Endothelial cell of umbilical vein (primary cell): ENCODE data around the gene SCGN. TPM values are rescaled to one million over a fixed set of nuclear protein-coding genes. Genes with fewer than 3 reads are reported as not detected.

Experiments
- BruUV-seq: library from RNA; stranded (reverse); fragments of 400-500 nt; replicated peaks from 2 replicates; lab custom pipeline; 2021; lab: Mats Ljungman, UMichigan
- CTCF ChIA-PET: fragments of 300-600, 350-600 bp; sonication (Branson Sonifier 250); formaldehyde crosslinking; loops from one replicate; lab custom pipeline; 2021; ENCODE audit warnings: antibody characterized with exemption, inconsistent platforms; lab: Charles Lee
- POLR2A ChIA-PET: fragments of 300-600, 350-600 bp; sonication (Branson Sonifier 250); formaldehyde crosslinking; loops from one replicate; lab custom pipeline; 2021; ENCODE audit warnings: antibody characterized with exemption, inconsistent platforms; lab: Charles Lee
- DNase-seq: peaks from one replicate; pipeline ENCODE4 v3.0.0-alpha.2; 2011; ENCODE audit warnings: low read depth, low spot score
- FAIRE-seq: peaks from 2 replicates; lab custom pipeline; 2011; peaks lifted over from hg19 to GRCh38; lab: Jason Lieb, UNC
- H2AFZ ChIP-seq: 2 replicates; pipeline ENCODE4 v1.6.0; 2012; ENCODE audit warnings: low read depth, low read length, control low read depth, inconsistent platforms
- H3K27ac ChIP-seq: 2 replicates; pipeline ENCODE4 v1.5.1; 2011; ENCODE audit warnings: low read depth, mild to moderate bottlenecking, control low read depth, low read length, moderate library complexity; ENCODE audit not compliant: insufficient read depth
- H3K27me3 ChIP-seq, 2 experiments: 2 replicates each; pipeline versions ENCODE4 v1.6.0 to v1.6.1; 2011; ENCODE audit warnings: low read length in 2 of 2, mixed read lengths in 1 of 2; ENCODE audit not compliant: control insufficient read depth in 2 of 2, insufficient read depth in 2 of 2
- H3K36me3 ChIP-seq, 2 experiments: 2 replicates in 1 of 2; 3 replicates in 1 of 2; pipeline ENCODE4 v1.5.1; 2011; ENCODE audit warnings: low read length in 2 of 2, mild to moderate bottlenecking in 1 of 2, moderate library complexity in 1 of 2; ENCODE audit not compliant: control insufficient read depth in 2 of 2, insufficient read depth in 2 of 2; ENCODE audit errors: extremely low read depth in 1 of 2
- H3K4me1 ChIP-seq: 3 replicates; pipeline ENCODE4 v1.5.1; 2011; ENCODE audit warnings: mild to moderate bottlenecking, low read length; ENCODE audit not compliant: control insufficient read depth, insufficient read depth; ENCODE audit errors: extremely low read depth
- H3K4me2 ChIP-seq: 2 replicates; pipeline ENCODE4 v1.6.1; 2011; ENCODE audit warnings: low read length, control low read depth, mixed read lengths; ENCODE audit not compliant: insufficient read depth
- H3K4me3 ChIP-seq, 3 experiments: fragments of 200-600 bp in 1 of 3; sonication (generic), shearing (Covaris generic) in 1 of 3; replicated peaks in 1 of 3; 2 replicates each; pipeline ENCODE4 v1.5.1; 2011 to 2016; ENCODE audit warnings: control low read depth in 3 of 3, low read length in 3 of 3, mild to moderate bottlenecking in 2 of 3, inconsistent platforms in 1 of 3, low read depth in 1 of 3, moderate library complexity in 1 of 3; ENCODE audit not compliant: insufficient read depth in 1 of 3
- H3K79me2 ChIP-seq: 2 replicates; pipeline ENCODE4 v1.6.0; 2012; ENCODE audit warnings: low read length, inconsistent platforms; ENCODE audit not compliant: control insufficient read depth, insufficient read depth
- H3K9ac ChIP-seq: replicated peaks from 2 replicates; pipeline ENCODE3; 2011; ENCODE audit warnings: low read length, control low read depth; ENCODE audit not compliant: insufficient read depth; ENCODE audit errors: extremely low read depth
- H3K9me1 ChIP-seq: replicated peaks from 3 replicates; pipeline ENCODE4 v1.6.0; 2011; ENCODE audit warnings: mild to moderate bottlenecking, low read length; ENCODE audit not compliant: control insufficient read depth, insufficient read depth; ENCODE audit errors: extremely low read depth
- H3K9me3 ChIP-seq: replicated peaks from 2 replicates; pipeline ENCODE4 v1.5.1; 2012; ENCODE audit warnings: low read length, inconsistent platforms; ENCODE audit not compliant: control insufficient read depth, insufficient read depth
- H4K20me1 ChIP-seq: replicated peaks from 2 replicates; pipeline ENCODE3; 2011; ENCODE audit warnings: mild to moderate bottlenecking, low read length; ENCODE audit not compliant: control insufficient read depth, insufficient read depth; ENCODE audit errors: extremely low read depth
- FOS ChIP-seq: IDR thresholded peaks from 2 replicates; pipeline ENCODE4 v1.6.1; 2011; ENCODE audit warnings: mild to moderate bottlenecking, low read length, moderate library complexity, borderline replicate concordance; ENCODE audit not compliant: insufficient read depth
- GATA2 ChIP-seq: IDR thresholded peaks from 2 replicates; pipeline ENCODE4 v1.7.0; 2011; ENCODE audit warnings: low read depth, mild to moderate bottlenecking, moderate library complexity, mixed read lengths, low read length; ENCODE audit not compliant: insufficient read length, insufficient read depth
- JUN ChIP-seq: IDR thresholded peaks from 2 replicates; pipeline ENCODE4 v1.6.1; 2011; ENCODE audit warnings: borderline replicate concordance, low read depth; ENCODE audit not compliant: insufficient read length, insufficient read depth
- MAX ChIP-seq: IDR thresholded peaks from 2 replicates; pipeline ENCODE4 v1.6.1; 2011; ENCODE audit not compliant: insufficient read depth, insufficient read length
- MYC ChIP-seq: IDR thresholded peaks from one replicate; pipeline ENCODE4 v1.6.1; 2011; ENCODE audit warnings: mild to moderate bottlenecking, low read depth, low read length
- POLR2A ChIP-seq: IDR thresholded peaks from 2 replicates; pipeline ENCODE4 v1.6.1; 2012; ENCODE audit warnings: low read depth, mild to moderate bottlenecking, control low read depth, low read length
- POLR2AphosphoS5 ChIP-seq: IDR thresholded peaks from 2 replicates; pipeline ENCODE4 v1.6.1; 2012; ENCODE audit warnings: low read depth, mild to moderate bottlenecking, control low read depth, low read length, moderate library complexity; ENCODE audit not compliant: insufficient read depth
- dilution Hi-C: fragments of 300-500 bp; cut with MboI; formaldehyde crosslinking; loops from one replicate; pipeline ENCODE4 v1.15.0; 2019; ENCODE audit warnings: low sequenced_read_pairs; ENCODE audit not compliant: extremely low pct_ligation_motif_present
- intact Hi-C: fragments of 100-400 bp; cut with micrococcal nuclease; formaldehyde crosslinking; loops from one replicate; pipeline ENCODE4 v1.10.0; 2022
- polyA plus RNA-seq, 4 experiments: library from polyadenylated mRNA; depleted of rRNA in 3 of 4; stranded (reverse) in 3 of 4; unstranded in 1 of 4; fragments of >200 nt; gene quantifications; 2 replicates each; pipeline versions ENCODE4 v1.2.1 to v1.2.3, GENCODE V29; 2011 to 2012; ENCODE audit warnings: missing spikeins in 1 of 4
- total RNA-seq: library from RNA; stranded (reverse); gene quantifications from 2 replicates; pipeline ENCODE4 v1.2.3, GENCODE V29; 2021
- TF ChIP-seq, protein P1 (sequence below), 2 donors: IDR thresholded peaks; 1 replicate in 1 of 2; 2 replicates in 1 of 2; pipeline ENCODE4 v1.5.1; 2011; ENCODE audit warnings: low read length in 2 of 2, mild to moderate bottlenecking in 2 of 2, moderate library complexity in 2 of 2, control low read depth in 1 of 2, inconsistent platforms in 1 of 2, low read depth in 1 of 2; ENCODE audit not compliant: insufficient read depth in 1 of 2; ENCODE audit errors: extremely low read depth in 1 of 2

The SCGN gene
- total and polyA plus RNA-seq, 2 donors (not counting 3 experiments of a cell fraction or from before 2014, with no cell fraction given), result not detected

GRCh38 chr6:25713824-25714223 lies 61.8 kb downstream of the SCGN start:
- H3K9me1 ChIP-seq, result no peaks in the 10 kb centered on the region
- H3K4me1 ChIP-seq, result peaks cover 23% of the 10 kb centered on the region
- H3K9me3 ChIP-seq, result no peaks in the 10 kb centered on the region
- TF ChIP-seq MYC (no peak), POLR2AphosphoS5 (no peak), GATA2 (no peak), FOS (no peak), JUN (no peak), POLR2A (no peak), MAX (no peak)
- TF ChIP-seq, protein P1, sequence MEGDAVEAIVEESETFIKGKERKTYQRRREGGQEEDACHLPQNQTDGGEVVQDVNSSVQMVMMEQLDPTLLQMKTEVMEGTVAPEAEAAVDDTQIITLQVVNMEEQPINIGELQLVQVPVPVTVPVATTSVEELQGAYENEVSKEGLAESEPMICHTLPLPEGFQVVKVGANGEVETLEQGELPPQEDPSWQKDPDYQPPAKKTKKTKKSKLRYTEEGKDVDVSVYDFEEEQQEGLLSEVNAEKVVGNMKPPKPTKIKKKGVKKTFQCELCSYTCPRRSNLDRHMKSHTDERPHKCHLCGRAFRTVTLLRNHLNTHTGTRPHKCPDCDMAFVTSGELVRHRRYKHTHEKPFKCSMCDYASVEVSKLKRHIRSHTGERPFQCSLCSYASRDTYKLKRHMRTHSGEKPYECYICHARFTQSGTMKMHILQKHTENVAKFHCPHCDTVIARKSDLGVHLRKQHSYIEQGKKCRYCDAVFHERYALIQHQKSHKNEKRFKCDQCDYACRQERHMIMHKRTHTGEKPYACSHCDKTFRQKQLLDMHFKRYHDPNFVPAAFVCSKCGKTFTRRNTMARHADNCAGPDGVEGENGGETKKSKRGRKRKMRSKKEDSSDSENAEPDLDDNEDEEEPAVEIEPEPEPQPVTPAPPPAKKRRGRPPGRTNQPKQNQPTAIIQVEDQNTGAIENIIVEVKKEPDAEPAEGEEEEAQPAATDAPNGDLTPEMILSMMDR (IDR thresholded peaks at IDR 0.05; ENCODE audit: extremely low read depth in 1 of 2, insufficient read depth in 1 of 2, low read depth in 1 of 2, low read length in 2 of 2), result no peak
- peak overlapping the region; percentile 54 for H3K27ac ChIP-seq
- dilution Hi-C loops (no loop called here), intact Hi-C loops (loop anchor here (2.0 to 10.0 kb wide), 2 partner anchors 111 to 439 kb away; partner anchors contain the start of gene CARMIL1)
- H3K79me2 ChIP-seq, result no peaks in the 10 kb centered on the region
- no peak overlapping the region for H3K4me3 ChIP-seq
- ChIA-PET CTCF (interaction anchor here (1.3 to 1.9 kb wide), 2 partner anchors 11 to 448 kb away, joined by 3 to 5 read pairs; no protein-coding TSS in a partner anchor), POLR2A (no interaction called here)
- H3K4me2 ChIP-seq, result peak overlapping the region; percentile 73
- no TSS peak for BruUV-seq
- DNase-seq (no peak), FAIRE-seq (peak; percentile 53)
- no peak overlapping the region for H2AFZ ChIP-seq
- no peak overlapping the region for H3K9ac ChIP-seq
- H3K27me3 ChIP-seq, result no peaks in the 10 kb centered on the region
- H4K20me1 ChIP-seq, result no peaks in the 10 kb centered on the region
- no peaks in the 10 kb centered on the region for H3K36me3 ChIP-seq
